Fibroblast of lung (primary cell): ENCODE data around the gene KIAA0319L. TPM values are rescaled to one million over a fixed set of nuclear protein-coding genes. Genes with fewer than 3 reads are reported as not detected.
"Not testable (repeated sequence)": the region's sequence is repeated elsewhere in the genome, so short reads cannot be mapped to it uniquely, and the experiment has no call there.

Experiments
- DNase-seq, 2 donors: peaks; one replicate each; pipeline versions ENCODE4 v3.0.0 to v3.0.0-alpha.2; 2010; ENCODE audit warnings: low read depth in 2 of 2
- H2AFZ ChIP-seq: 2 replicates; pipeline ENCODE4 v1.5.1; 2012; ENCODE audit warnings: low read length, control low read depth, inconsistent platforms
- H3K27ac ChIP-seq: 2 replicates; pipeline ENCODE4 v1.5.1; 2011; ENCODE audit warnings: low read length, control low read depth; ENCODE audit not compliant: insufficient read depth
- H3K27me3 ChIP-seq: 2 replicates; pipeline ENCODE4 v1.5.1; 2011; ENCODE audit warnings: mild to moderate bottlenecking, low read length; ENCODE audit not compliant: control insufficient read depth, insufficient read depth
- H3K36me3 ChIP-seq: 2 replicates; pipeline ENCODE4 v1.5.1; 2011; ENCODE audit warnings: low read length; ENCODE audit not compliant: control insufficient read depth, insufficient read depth
- H3K4me1 ChIP-seq: 2 replicates; pipeline ENCODE4 v1.5.1; 2011; ENCODE audit warnings: low read length; ENCODE audit not compliant: control insufficient read depth, insufficient read depth; ENCODE audit errors: extremely low read depth
- H3K4me2 ChIP-seq: 2 replicates; pipeline ENCODE4 v1.5.1; 2011; ENCODE audit warnings: low read length, control low read depth; ENCODE audit not compliant: insufficient read depth; ENCODE audit errors: extremely low read depth
- H3K4me3 ChIP-seq, 4 experiments: fragments of 200-600 bp in 1 of 4; sonication (generic) in 1 of 4; replicated peaks in 1 of 4; 2 replicates each; pipeline ENCODE4 v1.5.1; 2011 to 2016; ENCODE audit warnings: low read length in 4 of 4, low read depth in 3 of 4, mild to moderate bottlenecking in 3 of 4, control low read depth in 2 of 4, inconsistent platforms in 1 of 4, mixed read lengths in 1 of 4; ENCODE audit not compliant: insufficient read depth in 1 of 4; ENCODE audit errors: control extremely low read depth in 1 of 4
- H3K79me2 ChIP-seq: 2 replicates; pipeline ENCODE4 v1.5.1; 2012; ENCODE audit warnings: mild to moderate bottlenecking, low read length, inconsistent platforms; ENCODE audit not compliant: control insufficient read depth, insufficient read depth
- H3K9ac ChIP-seq: 2 replicates; pipeline ENCODE4 v1.5.1; 2011; ENCODE audit warnings: mild to moderate bottlenecking, low read length, control low read depth; ENCODE audit not compliant: insufficient read depth
- H3K9me3 ChIP-seq: 2 replicates; pipeline ENCODE4 v1.5.1; 2012; ENCODE audit warnings: low read depth, low read length; ENCODE audit not compliant: control insufficient read depth, insufficient read depth
- H4K20me1 ChIP-seq: 2 replicates; pipeline ENCODE4 v1.5.1; 2011; ENCODE audit warnings: low read length; ENCODE audit not compliant: control insufficient read depth, insufficient read depth; ENCODE audit errors: extremely low read depth
- EZH2 ChIP-seq: IDR thresholded peaks from 2 replicates; pipeline ENCODE4 v1.5.1; 2012; ENCODE audit warnings: low read length, control low read depth, mild to moderate bottlenecking; ENCODE audit errors: missing control alignments
- polyA plus RNA-seq, 2 donors: library from polyadenylated mRNA; depleted of rRNA in 1 of 2; stranded (reverse) in 1 of 2; unstranded in 1 of 2; fragments of >200 nt; gene quantifications; 2 replicates each; pipeline ENCODE4 v1.2.1, GENCODE V29; 2011 to 2012; ENCODE audit warnings: missing spikeins in 1 of 2
- total RNA-seq: library from RNA; depleted of rRNA; stranded (reverse); fragments of >200 nt; gene quantifications from 2 replicates; pipeline ENCODE4 v1.2.1, GENCODE V29; 2014
- TF ChIP-seq, protein P1 (sequence below), 2 donors: IDR thresholded peaks in 1 of 2; conservative IDR thresholded peaks in 1 of 2; 1 replicate in 1 of 2; 2 replicates in 1 of 2; pipeline ENCODE4 v1.5.1; 2011 to 2012; ENCODE audit warnings: low read length in 2 of 2, control low read depth in 1 of 2, inconsistent platforms in 1 of 2, low read depth in 1 of 2, mild to moderate bottlenecking in 1 of 2

KIAA0319L gene
- total and polyA plus RNA-seq, 2 donors (not counting 1 experiment from before 2014, with no cell fraction given), result 65.4 to 66.1 TPM

DNA sequence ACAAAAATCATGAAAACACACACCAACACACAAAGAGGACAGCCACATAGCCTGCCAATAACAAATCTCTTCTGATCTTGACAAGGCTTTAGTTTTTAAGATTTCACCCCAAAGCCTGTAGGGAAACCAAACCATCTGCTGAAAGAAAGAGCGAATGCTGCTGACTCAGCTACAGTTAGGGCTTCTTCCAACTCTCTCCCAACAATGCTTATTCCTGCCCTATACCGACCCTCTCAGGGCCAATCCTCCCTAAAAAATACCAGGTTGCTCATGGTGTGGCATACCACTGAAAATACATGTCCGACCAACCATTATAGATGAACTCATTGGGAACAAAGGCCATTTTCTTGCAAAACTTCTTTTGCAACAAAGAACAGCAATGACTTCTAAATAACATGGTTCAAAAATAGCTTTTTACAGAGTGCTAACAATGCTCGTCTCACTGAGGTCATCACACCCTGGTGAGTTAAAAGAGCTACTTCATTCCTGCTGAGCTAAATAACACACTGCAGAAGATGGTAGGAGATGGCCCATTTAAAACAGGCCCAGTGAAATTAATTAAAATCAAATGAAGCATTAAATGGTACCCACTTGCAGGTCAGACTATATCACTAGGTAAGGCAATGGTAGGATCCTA, 86.1 kb downstream of the KIAA0319L start:
- Histone ChIP-seq H3K4me3 (no peak overlapping the region), H3K79me2 (no peaks in the 10 kb centered on the region), H2AFZ (no peak overlapping the region), H3K36me3 (peaks cover 3% of the 10 kb centered on the region), H3K27ac (no peak overlapping the region), H3K9me3 (no peaks in the 10 kb centered on the region), H3K4me1 (no peaks in the 10 kb centered on the region), H3K9ac (no peak overlapping the region), H3K4me2 (no peak overlapping the region), H4K20me1 (no peaks in the 10 kb centered on the region), H3K27me3 (no peaks in the 10 kb centered on the region)
- no peak for DNase-seq
- TF ChIP-seq, protein P1, sequence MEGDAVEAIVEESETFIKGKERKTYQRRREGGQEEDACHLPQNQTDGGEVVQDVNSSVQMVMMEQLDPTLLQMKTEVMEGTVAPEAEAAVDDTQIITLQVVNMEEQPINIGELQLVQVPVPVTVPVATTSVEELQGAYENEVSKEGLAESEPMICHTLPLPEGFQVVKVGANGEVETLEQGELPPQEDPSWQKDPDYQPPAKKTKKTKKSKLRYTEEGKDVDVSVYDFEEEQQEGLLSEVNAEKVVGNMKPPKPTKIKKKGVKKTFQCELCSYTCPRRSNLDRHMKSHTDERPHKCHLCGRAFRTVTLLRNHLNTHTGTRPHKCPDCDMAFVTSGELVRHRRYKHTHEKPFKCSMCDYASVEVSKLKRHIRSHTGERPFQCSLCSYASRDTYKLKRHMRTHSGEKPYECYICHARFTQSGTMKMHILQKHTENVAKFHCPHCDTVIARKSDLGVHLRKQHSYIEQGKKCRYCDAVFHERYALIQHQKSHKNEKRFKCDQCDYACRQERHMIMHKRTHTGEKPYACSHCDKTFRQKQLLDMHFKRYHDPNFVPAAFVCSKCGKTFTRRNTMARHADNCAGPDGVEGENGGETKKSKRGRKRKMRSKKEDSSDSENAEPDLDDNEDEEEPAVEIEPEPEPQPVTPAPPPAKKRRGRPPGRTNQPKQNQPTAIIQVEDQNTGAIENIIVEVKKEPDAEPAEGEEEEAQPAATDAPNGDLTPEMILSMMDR (conservative IDR thresholded peaks at IDR 0.05 in 1 of 2, IDR thresholded peaks at IDR 0.05 in 1 of 2; ENCODE audit: low read depth in 1 of 2, low read length in 2 of 2), result no peak
- TF ChIP-seq EZH2, result no peak

DNA sequence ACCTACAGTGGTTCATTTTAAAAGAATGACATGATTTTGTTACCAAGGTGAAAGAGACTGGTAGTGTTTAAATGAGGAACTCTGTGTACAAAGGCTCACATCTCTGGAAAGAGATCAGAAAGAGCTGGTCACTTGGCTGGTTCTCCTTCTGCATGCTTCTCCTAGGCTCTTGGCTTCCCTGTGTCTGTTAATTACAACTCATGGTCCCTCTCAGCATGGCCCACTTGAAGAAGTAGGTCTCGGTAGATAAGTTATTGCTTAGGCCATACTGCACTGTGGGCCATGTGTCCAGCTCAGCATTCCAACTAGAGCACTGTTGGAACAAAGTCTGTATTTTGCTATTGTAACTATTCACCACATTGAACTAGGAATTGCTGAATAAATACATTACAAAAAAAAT, 91.1 kb downstream of the KIAA0319L start:
- no peaks in the 10 kb centered on the region for H3K9me3 ChIP-seq
- no peak overlapping the region for H3K4me2 ChIP-seq
- H3K79me2 ChIP-seq, result no peaks in the 10 kb centered on the region
- no peaks in the 10 kb centered on the region for H3K27me3 ChIP-seq
- no peak overlapping the region for H3K27ac ChIP-seq
- no peak overlapping the region for H2AFZ ChIP-seq
- no peak overlapping the region for H3K9ac ChIP-seq
- no peak overlapping the region for H3K4me3 ChIP-seq
- H3K36me3 ChIP-seq, result peaks cover 7% of the 10 kb centered on the region
- H4K20me1 ChIP-seq, result no peaks in the 10 kb centered on the region
- no peaks in the 10 kb centered on the region for H3K4me1 ChIP-seq
- no peak for TF ChIP-seq EZH2
- TF ChIP-seq, protein P1 (conservative IDR thresholded peaks at IDR 0.05 in 1 of 2, IDR thresholded peaks at IDR 0.05 in 1 of 2; ENCODE audit: low read depth in 1 of 2, low read length in 2 of 2), result no peak
- DNase-seq, result no peak

DNA sequence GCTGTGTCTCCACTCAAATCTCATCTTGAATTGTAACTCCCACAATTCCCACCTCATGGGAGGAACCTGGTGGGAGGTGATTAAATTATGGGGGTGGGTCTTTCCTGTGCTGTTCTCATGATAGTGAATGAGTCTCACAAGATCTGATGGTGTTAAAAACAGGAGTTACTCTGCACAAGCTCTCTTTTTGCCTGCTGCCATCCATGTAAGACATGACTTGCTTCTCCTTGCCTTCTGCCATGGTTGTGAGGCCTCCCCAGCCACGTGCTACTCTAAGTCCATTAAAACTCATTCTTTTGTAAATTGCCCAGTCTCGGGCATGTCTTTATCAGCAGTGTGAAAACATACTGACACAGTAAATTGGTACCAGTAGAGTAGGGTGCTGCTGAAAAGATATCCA, 93.5 kb downstream of the KIAA0319L start:
- not testable (repeated sequence) for H3K4me3 ChIP-seq, H3K27me3 ChIP-seq, DNase-seq, H3K4me2 ChIP-seq, H3K27ac ChIP-seq, H3K9me3 ChIP-seq, H3K36me3 ChIP-seq, H4K20me1 ChIP-seq, H3K79me2 ChIP-seq, H3K9ac ChIP-seq, H2AFZ ChIP-seq, H3K4me1 ChIP-seq
